Right lobe of liver (tissue), 6 donors: ENCODE data around the gene NEDD4L. TPM values are rescaled to one million over a fixed set of nuclear protein-coding genes. Genes with fewer than 3 reads are reported as not detected.

ENCODE experiments used
- ATAC-seq, 4 donors: fragments of 200-7000 bp; cut with Tn5 transposase; one replicate each; pipeline ENCODE4 v1.9.1; 2020; ENCODE audit warnings: mild to moderate bottlenecking in 4 of 4, moderate library complexity in 4 of 4
- DNase-seq, 3 donors: peaks; one replicate each; pipeline ENCODE4 v3.0.0-alpha.2; 2020
- H3K27ac ChIP-seq, 3 donors: fragments of 200-600 bp; one replicate each; pipeline ENCODE4 v1.8.0; 2022
- H3K27me3 ChIP-seq, 2 donors: fragments of 200-600 bp; one replicate each; pipeline ENCODE4 v1.8.0; 2022
- H3K36me3 ChIP-seq, 4 donors: fragments of 200-600 bp; sonication (generic) in 1 of 4; one replicate each; pipeline versions ENCODE4 v1.5.1 to v1.8.0; 2017 to 2022; ENCODE audit warnings: control low read depth in 1 of 4
- H3K4me1 ChIP-seq, 4 donors: fragments of 200-600 bp; sonication (generic) in 1 of 4; one replicate each; pipeline versions ENCODE4 v1.5.1 to v1.8.0; 2017 to 2022; ENCODE audit warnings: control low read depth in 1 of 4
- H3K4me3 ChIP-seq, 3 donors: fragments of 200-600 bp; one replicate each; pipeline ENCODE4 v1.8.0; 2022
- H3K9me3 ChIP-seq, 4 donors: fragments of 200-600 bp; sonication (generic) in 1 of 4; one replicate each; pipeline versions ENCODE4 v1.5.1 to v1.8.0; 2017 to 2022; ENCODE audit warnings: control low read depth in 1 of 4
- POLR2A ChIP-seq: fragments of 450-650 bp; IDR thresholded peaks from one replicate; pipeline ENCODE4 v1.6.1; 2017; ENCODE audit warnings: antibody characterized with exemption, mild to moderate bottlenecking
- WGBS: methylation state at CpG from one replicate; pipeline ENCODE4 v1.1.6; 2018; ENCODE audit warnings: low coverage, low lambda C conversion rate; ENCODE audit not compliant: insufficient coverage; ENCODE audit errors: missing lambda C conversion rate; 5-methylcytosine and 5-hydroxymethylcytosine counted together
- intact Hi-C, 2 donors: fragments of 100-400 bp; cut with DNase I; formaldehyde crosslinking; loops; one replicate each; pipeline versions ENCODE4 v1.11.2 to v1.14.1; 2022
- total RNA-seq, 6 experiments: library from RNA; depleted of rRNA in 2 of 6; stranded (reverse); fragments of >200 nt in 2 of 6; fragmentation: NEBNext Ultra II Directional in 3 of 6; extraction: Animal tissue kit (Norgen Biotek cat#: 25700) in 3 of 6; gene quantifications; one replicate each; pipeline versions ENCODE4 v1.1.0 to v1.2.4, GENCODE V29; 2016 to 2023
- TF ChIP-seq, protein P1 (sequence below), 4 donors: fragments of 200-600 bp in 3 of 4; fragments of 450-650 bp in 1 of 4; IDR thresholded peaks; one replicate each; pipeline versions ENCODE4 v1.5.1 to v1.8.0; 2016 to 2022; ENCODE audit warnings: antibody characterized with exemption in 4 of 4, mild to moderate bottlenecking in 2 of 4
- donor health status: DM: no; HTN: yes; CAD: no.
- donor health status: DM: no; HTN: no; CAD: no.
- donor health status: DM: no; HTN: no; CAD: no.
- donor health status: DM: no; HTN: yes; CAD: no.
- donor health status: DM: no; HTN: yes; CAD: no.

Gene NEDD4L
- total RNA-seq, 6 experiments from 2014 or later, result 21.5 to 41.0 (median 33.2) TPM

GRCh38 chr18:58321986-58322385 is 278.0 kb downstream of the NEDD4L start:
- DNase-seq (peak in 2 of 3 donors; percentile 60 to 67), ATAC-seq (peak; percentile 96 to 99 (median 98))
- no peaks in the 10 kb centered on the region for H3K9me3 ChIP-seq
- peak overlapping the region in 2 of 3 donors; percentile 12 to 43 for H3K27ac ChIP-seq
- intact Hi-C loops, result loop anchor here in 1 of 2 donors (10.0 kb wide), 1 partner anchor 167 kb away; no protein-coding TSS in a partner anchor
- H3K27me3 ChIP-seq, result no peaks in the 10 kb centered on the region
- peaks cover 0 to 16% (median 2%) of the 10 kb centered on the region in 4 donors for H3K4me1 ChIP-seq
- TF ChIP-seq POLR2A, result peak; percentile 2
- TF ChIP-seq, protein P1, sequence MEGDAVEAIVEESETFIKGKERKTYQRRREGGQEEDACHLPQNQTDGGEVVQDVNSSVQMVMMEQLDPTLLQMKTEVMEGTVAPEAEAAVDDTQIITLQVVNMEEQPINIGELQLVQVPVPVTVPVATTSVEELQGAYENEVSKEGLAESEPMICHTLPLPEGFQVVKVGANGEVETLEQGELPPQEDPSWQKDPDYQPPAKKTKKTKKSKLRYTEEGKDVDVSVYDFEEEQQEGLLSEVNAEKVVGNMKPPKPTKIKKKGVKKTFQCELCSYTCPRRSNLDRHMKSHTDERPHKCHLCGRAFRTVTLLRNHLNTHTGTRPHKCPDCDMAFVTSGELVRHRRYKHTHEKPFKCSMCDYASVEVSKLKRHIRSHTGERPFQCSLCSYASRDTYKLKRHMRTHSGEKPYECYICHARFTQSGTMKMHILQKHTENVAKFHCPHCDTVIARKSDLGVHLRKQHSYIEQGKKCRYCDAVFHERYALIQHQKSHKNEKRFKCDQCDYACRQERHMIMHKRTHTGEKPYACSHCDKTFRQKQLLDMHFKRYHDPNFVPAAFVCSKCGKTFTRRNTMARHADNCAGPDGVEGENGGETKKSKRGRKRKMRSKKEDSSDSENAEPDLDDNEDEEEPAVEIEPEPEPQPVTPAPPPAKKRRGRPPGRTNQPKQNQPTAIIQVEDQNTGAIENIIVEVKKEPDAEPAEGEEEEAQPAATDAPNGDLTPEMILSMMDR (IDR thresholded peaks at IDR 0.05), result peak; percentile 70 to 76 (median 72)
- H3K4me3 ChIP-seq, result no peak overlapping the region
- H3K36me3 ChIP-seq, result no peaks in the 10 kb centered on the region
- 7% methylated on average over 6 of the region's 6 CpGs for WGBS

- H3K4me1 ChIP-seq, result peaks cover 0 to 16% (median 2%) of the 10 kb centered on the region in 4 donors
- H3K27ac ChIP-seq, result no peak overlapping the region
- intact Hi-C loops, result loop anchor here in 1 of 2 donors (10.0 kb wide), 1 partner anchor 168 kb away; no protein-coding TSS in a partner anchor
- DNase-seq (no peak), ATAC-seq (no peak)
- no peaks in the 10 kb centered on the region for H3K36me3 ChIP-seq
- H3K9me3 ChIP-seq, result no peaks in the 10 kb centered on the region
- no peak for TF ChIP-seq POLR2A
- TF ChIP-seq, protein P1 (IDR thresholded peaks at IDR 0.05), result no peak
- H3K27me3 ChIP-seq, result no peaks in the 10 kb centered on the region
- 75% methylated on average over 2 of the region's 5 CpGs for WGBS
- no peak overlapping the region for H3K4me3 ChIP-seq
These were observed 278.4 kb downstream of the NEDD4L start for GRCh38 chr18:58322464-58322863.

DNA sequence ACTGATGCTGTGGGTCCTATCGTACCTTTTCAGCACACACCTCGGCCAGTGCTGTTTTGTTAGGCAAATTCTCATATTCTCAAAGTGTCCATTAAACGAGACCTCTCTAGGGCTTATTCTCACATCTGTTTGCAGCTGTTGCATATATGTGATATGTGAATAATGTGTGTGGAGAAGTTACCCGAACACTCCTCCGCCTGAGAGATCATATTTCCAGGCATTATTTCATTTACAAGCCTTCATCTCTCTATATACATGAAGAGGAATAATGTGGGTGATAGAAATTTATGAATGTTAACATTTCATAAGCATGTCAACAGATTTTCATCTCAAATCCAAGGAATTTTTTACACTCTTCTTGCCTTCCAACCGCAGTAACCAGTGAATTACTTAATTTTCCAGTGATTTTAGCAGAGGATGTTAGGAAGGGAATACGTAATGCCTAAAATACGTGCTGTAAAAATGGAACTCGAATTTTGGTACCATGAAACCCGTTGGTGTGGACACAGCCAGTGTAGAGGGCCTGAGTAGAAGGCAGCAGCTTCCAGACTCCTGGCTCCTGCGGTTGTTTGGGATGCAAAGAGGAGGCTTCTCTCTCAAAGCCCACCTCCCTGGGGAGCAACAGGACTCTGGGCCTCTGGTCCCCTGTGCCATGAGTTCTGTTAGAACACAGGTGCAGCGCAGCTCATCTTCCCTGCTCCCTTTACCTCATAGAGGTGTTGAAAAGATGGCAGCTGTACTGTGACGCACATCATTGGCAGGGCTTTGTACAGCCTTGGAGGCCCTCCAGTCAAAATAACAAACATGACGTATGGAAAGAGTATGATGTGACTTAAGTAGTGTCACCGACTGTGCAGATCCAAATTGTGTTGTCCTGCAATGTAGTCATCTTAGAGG is 280.1 kb downstream of the NEDD4L start:
- Histone ChIP-seq H3K27ac (no peak overlapping the region), H3K36me3 (peaks cover 0 to 4% (median 0%) of the 10 kb centered on the region in 4 donors), H3K9me3 (no peaks in the 10 kb centered on the region), H3K4me3 (no peak overlapping the region), H3K27me3 (no peaks in the 10 kb centered on the region), H3K4me1 (peaks cover 0 to 16% (median 2%) of the 10 kb centered on the region in 4 donors)
- intact Hi-C loops, result loop anchor here in 1 of 2 donors (10.0 kb wide), 1 partner anchor 169 kb away; no protein-coding TSS in a partner anchor
- ATAC-seq (no peak), DNase-seq (no peak)
- WGBS, result 92% methylated on average over 14 of the region's 15 CpGs
- TF ChIP-seq, protein P1 (IDR thresholded peaks at IDR 0.05), result no peak
- TF ChIP-seq POLR2A, result no peak

GRCh38 chr18:58324824-58325480 is 280.9 kb downstream of the NEDD4L start:
- Histone ChIP-seq H3K27ac (no peak overlapping the region), H3K4me3 (no peak overlapping the region), H3K27me3 (no peaks in the 10 kb centered on the region), H3K9me3 (no peaks in the 10 kb centered on the region), H3K36me3 (peaks cover 0 to 4% (median 0%) of the 10 kb centered on the region in 4 donors), H3K4me1 (peaks cover 0 to 16% (median 2%) of the 10 kb centered on the region in 4 donors)
- DNase-seq (no peak), ATAC-seq (no peak)
- 90% methylated on average over 13 of the region's 16 CpGs for WGBS
- intact Hi-C loops, result loop anchor here in 1 of 2 donors (10.0 kb wide), 1 partner anchor 170 kb away; no protein-coding TSS in a partner anchor
- TF ChIP-seq, protein P1 (IDR thresholded peaks at IDR 0.05), result no peak
- no peak for TF ChIP-seq POLR2A
